PFSK-1 (cell line): ENCODE data around the gene EGLN3.

Source experiments
- FOXP2 ChIP-seq: optimal IDR thresholded peaks from 2 replicates; pipeline ENCODE3; 2011; ENCODE audit warnings: borderline replicate concordance, control low read depth, inconsistent platforms; ENCODE audit not compliant: insufficient read depth; ENCODE audit errors: extremely low read length, extremely low read depth
- POLR2AphosphoS5 ChIP-seq: IDR thresholded peaks from 2 replicates; pipeline ENCODE4 v1.6.1; 2012; ENCODE audit warnings: low read depth, mild to moderate bottlenecking, control low read depth, low read length, moderate library complexity
- REST ChIP-seq, 2 experiments: IDR thresholded peaks; 2 replicates each; pipeline versions ENCODE4 v1.6.1 to v1.8.0; 2011 to 2012; ENCODE audit warnings: low read depth in 2 of 2, low read length in 2 of 2, control low read depth in 1 of 2, inconsistent platforms in 1 of 2, mild to moderate bottlenecking in 1 of 2, moderate library complexity in 1 of 2; ENCODE audit not compliant: insufficient read depth in 1 of 2
- SIN3A ChIP-seq: IDR thresholded peaks from 2 replicates; pipeline ENCODE4 v1.6.1; 2012; ENCODE audit warnings: mild to moderate bottlenecking, low read length, moderate library complexity, borderline replicate concordance; ENCODE audit not compliant: insufficient read depth
- TAF1 ChIP-seq: IDR thresholded peaks from 2 replicates; pipeline ENCODE4 v1.6.1; 2012; ENCODE audit warnings: low read length, control low read depth, borderline replicate concordance; ENCODE audit not compliant: insufficient read depth

Gene EGLN3

GRCh38 chr14:33968722-33969121 is 17.8 kb upstream of the EGLN3 start:
- TF ChIP-seq FOXP2: no peak
- TF ChIP-seq TAF1: no peak
- TF ChIP-seq SIN3A: no peak
- no peak for TF ChIP-seq REST (IDR thresholded peaks at IDR 0.05; ENCODE audit: insufficient read depth in 1 of 2, low read depth in 2 of 2, low read length in 2 of 2)
- no peak for TF ChIP-seq POLR2AphosphoS5

- no peak for TF ChIP-seq FOXP2
- TF ChIP-seq TAF1: no peak
- no peak for TF ChIP-seq REST (IDR thresholded peaks at IDR 0.05; ENCODE audit: insufficient read depth in 1 of 2, low read depth in 2 of 2, low read length in 2 of 2)
- TF ChIP-seq SIN3A: no peak
- no peak for TF ChIP-seq POLR2AphosphoS5
Measured at GRCh38 chr14:33967138-33967537, 16.3 kb upstream of the EGLN3 start.

- TF ChIP-seq TAF1: no peak
- TF ChIP-seq SIN3A: no peak
- TF ChIP-seq FOXP2: no peak
- no peak for TF ChIP-seq REST (IDR thresholded peaks at IDR 0.05; ENCODE audit: insufficient read depth in 1 of 2, low read depth in 2 of 2, low read length in 2 of 2)
- no peak for TF ChIP-seq POLR2AphosphoS5
Measured at GRCh38 chr14:33966276-33966675, 15.4 kb upstream of the EGLN3 start.

- TF ChIP-seq POLR2AphosphoS5 (no peak), FOXP2 (no peak), REST (IDR thresholded peaks at IDR 0.05; ENCODE audit: insufficient read depth in 1 of 2, low read depth in 2 of 2, low read length in 2 of 2) (no peak), TAF1 (no peak), SIN3A (no peak)
Measured at GRCh38 chr14:33964599-33965317, 13.9 kb upstream of the EGLN3 start.

- TF ChIP-seq TAF1 (no peak), FOXP2 (no peak), REST (IDR thresholded peaks at IDR 0.05; ENCODE audit: insufficient read depth in 1 of 2, low read depth in 2 of 2, low read length in 2 of 2) (no peak), POLR2AphosphoS5 (no peak), SIN3A (no peak)
Measured at GRCh38 chr14:33963892-33964291, 13.0 kb upstream of the EGLN3 start.
